Upper lobe of left lung (tissue), 4 donors: Measurements from ENCODE around the gene CENPU.

Experiments
- EP300 ChIP-seq, 4 donors: sonication (generic); formaldehyde crosslinking; IDR thresholded peaks; one replicate each; pipeline ENCODE4 v1.5.1; 2017; ENCODE audit warnings: antibody characterized with exemption in 4 of 4, control low read depth in 2 of 4
- TF ChIP-seq, protein P1 (sequence below), 6 experiments: fragments of 450-650 bp in 4 of 6; fragments of 200-600 bp in 2 of 6; sonication (generic) in 2 of 6; IDR thresholded peaks; one replicate each; pipeline ENCODE4 v1.5.1; 2016 to 2019; ENCODE audit warnings: antibody characterized with exemption in 6 of 6

DNA sequence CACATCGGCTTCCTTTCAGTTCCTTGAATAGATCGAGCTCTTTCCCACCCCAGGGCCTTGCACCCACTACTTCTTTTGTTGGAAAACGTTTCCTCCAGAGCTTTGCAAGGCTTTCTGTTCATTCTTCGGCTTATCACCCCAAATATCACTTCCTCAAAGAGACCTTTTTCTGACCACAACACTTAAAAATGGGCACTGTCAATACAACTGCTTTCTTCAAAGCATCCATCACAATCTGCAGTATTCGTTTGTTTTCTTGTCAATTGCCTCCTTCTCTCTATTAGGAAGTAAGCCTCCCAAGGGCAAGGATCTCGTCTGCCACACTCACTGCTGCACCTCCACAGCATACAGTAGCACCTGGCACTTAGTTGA lies 17.7 kb upstream of the CENPU start:
- no peak for TF ChIP-seq EP300 (IDR thresholded peaks at IDR 0.05)
- TF ChIP-seq, protein P1, sequence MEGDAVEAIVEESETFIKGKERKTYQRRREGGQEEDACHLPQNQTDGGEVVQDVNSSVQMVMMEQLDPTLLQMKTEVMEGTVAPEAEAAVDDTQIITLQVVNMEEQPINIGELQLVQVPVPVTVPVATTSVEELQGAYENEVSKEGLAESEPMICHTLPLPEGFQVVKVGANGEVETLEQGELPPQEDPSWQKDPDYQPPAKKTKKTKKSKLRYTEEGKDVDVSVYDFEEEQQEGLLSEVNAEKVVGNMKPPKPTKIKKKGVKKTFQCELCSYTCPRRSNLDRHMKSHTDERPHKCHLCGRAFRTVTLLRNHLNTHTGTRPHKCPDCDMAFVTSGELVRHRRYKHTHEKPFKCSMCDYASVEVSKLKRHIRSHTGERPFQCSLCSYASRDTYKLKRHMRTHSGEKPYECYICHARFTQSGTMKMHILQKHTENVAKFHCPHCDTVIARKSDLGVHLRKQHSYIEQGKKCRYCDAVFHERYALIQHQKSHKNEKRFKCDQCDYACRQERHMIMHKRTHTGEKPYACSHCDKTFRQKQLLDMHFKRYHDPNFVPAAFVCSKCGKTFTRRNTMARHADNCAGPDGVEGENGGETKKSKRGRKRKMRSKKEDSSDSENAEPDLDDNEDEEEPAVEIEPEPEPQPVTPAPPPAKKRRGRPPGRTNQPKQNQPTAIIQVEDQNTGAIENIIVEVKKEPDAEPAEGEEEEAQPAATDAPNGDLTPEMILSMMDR (IDR thresholded peaks at IDR 0.05): no peak
